ENCODE data around the gene RGL1. TPM values are rescaled to one million over a fixed set of nuclear protein-coding genes. Genes with fewer than 3 reads are reported as not detected.

The RGL1 gene
- total RNA-seq, 1 experiment from 2014 or later: 4.8 TPM

DNA sequence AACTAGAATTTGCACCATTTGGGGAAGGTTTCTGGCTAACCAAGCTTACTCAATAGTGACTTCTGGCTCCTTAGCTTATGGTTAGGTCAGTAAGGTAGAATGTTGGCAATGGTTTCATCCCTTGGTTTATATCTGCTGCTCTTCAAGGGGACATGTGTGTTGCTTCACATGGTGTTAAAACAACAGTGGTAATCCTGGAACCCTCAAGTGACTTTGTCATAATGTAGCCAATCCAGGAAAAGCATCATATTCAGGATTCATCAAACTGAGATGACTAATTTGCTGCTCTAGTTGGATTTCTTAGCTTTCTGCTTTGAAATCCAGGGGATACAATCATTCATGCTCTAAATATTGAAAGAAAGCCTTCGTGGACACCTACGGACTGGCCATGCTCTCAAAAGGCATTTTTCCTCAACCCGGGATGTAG lies 108.7 kb downstream of the RGL1 start:
- Mint-ChIP-seq H3K9me3 (ENCODE audit: low read depth, unreplicated experiment) (no peaks in the 10 kb centered on the region), H3K36me3 (ENCODE audit: insufficient read depth, unreplicated experiment) (no peaks in the 10 kb centered on the region), H3K4me1 (ENCODE audit: low read depth, unreplicated experiment) (peaks cover 24% of the 10 kb centered on the region), H3K4me3 (ENCODE audit: low read depth, unreplicated experiment) (no peak overlapping the region), H3K27me3 (ENCODE audit: unreplicated experiment) (no peaks in the 10 kb centered on the region), H3K27ac (ENCODE audit: unreplicated experiment) (no peak overlapping the region)
- TF ChIP-seq, protein P1, sequence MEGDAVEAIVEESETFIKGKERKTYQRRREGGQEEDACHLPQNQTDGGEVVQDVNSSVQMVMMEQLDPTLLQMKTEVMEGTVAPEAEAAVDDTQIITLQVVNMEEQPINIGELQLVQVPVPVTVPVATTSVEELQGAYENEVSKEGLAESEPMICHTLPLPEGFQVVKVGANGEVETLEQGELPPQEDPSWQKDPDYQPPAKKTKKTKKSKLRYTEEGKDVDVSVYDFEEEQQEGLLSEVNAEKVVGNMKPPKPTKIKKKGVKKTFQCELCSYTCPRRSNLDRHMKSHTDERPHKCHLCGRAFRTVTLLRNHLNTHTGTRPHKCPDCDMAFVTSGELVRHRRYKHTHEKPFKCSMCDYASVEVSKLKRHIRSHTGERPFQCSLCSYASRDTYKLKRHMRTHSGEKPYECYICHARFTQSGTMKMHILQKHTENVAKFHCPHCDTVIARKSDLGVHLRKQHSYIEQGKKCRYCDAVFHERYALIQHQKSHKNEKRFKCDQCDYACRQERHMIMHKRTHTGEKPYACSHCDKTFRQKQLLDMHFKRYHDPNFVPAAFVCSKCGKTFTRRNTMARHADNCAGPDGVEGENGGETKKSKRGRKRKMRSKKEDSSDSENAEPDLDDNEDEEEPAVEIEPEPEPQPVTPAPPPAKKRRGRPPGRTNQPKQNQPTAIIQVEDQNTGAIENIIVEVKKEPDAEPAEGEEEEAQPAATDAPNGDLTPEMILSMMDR (IDR thresholded peaks at IDR 0.05; ENCODE audit: unreplicated experiment): no peak
- no TSS peak for BruUV-seq (replicated peaks)
- intact Hi-C loops (cut with micrococcal nuclease; ENCODE audit: unreplicated experiment): loop anchor here (10.0 kb wide), 2 partner anchors 109 to 229 kb away; partner anchors contain the start of gene RGL1
- DNase-seq: no peak
- CTCF ChIA-PET: interaction anchor here (1.6 kb wide), 1 partner anchor 258 kb away, joined by 3 read pairs; no protein-coding TSS in a partner anchor

DNA sequence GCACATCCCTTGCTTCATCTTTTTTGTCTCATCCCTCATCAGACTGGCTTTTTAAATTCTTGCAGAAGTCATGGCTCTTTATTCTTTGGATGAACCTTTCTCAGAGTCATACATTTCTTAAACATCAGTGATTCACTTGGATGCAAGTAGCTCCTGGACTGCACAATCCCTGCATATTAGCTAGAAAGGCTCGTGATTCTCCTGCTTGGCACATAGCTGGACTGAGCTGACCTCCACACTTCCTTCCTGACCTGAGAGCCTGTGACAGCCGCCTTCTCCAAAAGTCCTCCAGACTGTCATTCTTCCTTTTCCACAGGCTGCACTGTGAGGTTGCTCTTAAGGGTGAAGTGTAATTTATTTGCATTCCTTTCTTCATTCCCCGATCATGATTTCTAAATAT lies 109.4 kb downstream of the RGL1 start:
- no peaks in the 10 kb centered on the region for H3K36me3 Mint-ChIP-seq (ENCODE audit: insufficient read depth, unreplicated experiment)
- TF ChIP-seq, protein P1 (IDR thresholded peaks at IDR 0.05; ENCODE audit: unreplicated experiment): no peak
- no peak overlapping the region for H3K27ac Mint-ChIP-seq (ENCODE audit: unreplicated experiment)
- no peaks in the 10 kb centered on the region for H3K9me3 Mint-ChIP-seq (ENCODE audit: low read depth, unreplicated experiment)
- intact Hi-C loops (cut with micrococcal nuclease; ENCODE audit: unreplicated experiment): loop anchor here (10.0 kb wide), 2 partner anchors 109 to 229 kb away; partner anchors contain the start of gene RGL1
- CTCF ChIA-PET: interaction anchor here (0.9 to 2.6 kb wide), 3 partner anchors 229 to 841 kb away, joined by 3 to 27 read pairs (median 3); no protein-coding TSS in a partner anchor
- no peak for DNase-seq
- no peak overlapping the region for H3K4me3 Mint-ChIP-seq (ENCODE audit: low read depth, unreplicated experiment)
- no peaks in the 10 kb centered on the region for H3K27me3 Mint-ChIP-seq (ENCODE audit: unreplicated experiment)
- BruUV-seq (replicated peaks): no TSS peak
- H3K4me1 Mint-ChIP-seq (ENCODE audit: low read depth, unreplicated experiment): peaks cover 24% of the 10 kb centered on the region

DNA sequence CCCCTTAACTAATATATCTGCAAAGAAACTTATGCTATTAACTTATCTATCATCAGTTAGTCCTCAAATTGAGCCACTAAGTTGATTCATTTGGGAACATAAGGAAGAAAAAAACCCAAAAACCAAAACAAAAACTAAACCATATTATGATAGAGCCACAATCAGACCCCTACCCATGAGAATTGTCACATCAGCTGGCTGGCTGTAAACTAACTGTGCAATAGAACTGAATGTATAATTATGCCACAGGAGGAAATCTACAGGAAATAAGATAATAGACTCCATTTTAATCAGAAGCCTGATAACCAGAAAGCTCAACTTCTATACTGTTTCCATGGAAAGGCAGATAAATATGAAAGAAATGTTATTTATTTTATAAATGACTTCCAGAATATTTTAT lies 110.0 kb downstream of the RGL1 start:
- Mint-ChIP-seq H3K27me3 (ENCODE audit: unreplicated experiment) (no peaks in the 10 kb centered on the region), H3K36me3 (ENCODE audit: insufficient read depth, unreplicated experiment) (no peaks in the 10 kb centered on the region), H3K4me1 (ENCODE audit: low read depth, unreplicated experiment) (peaks cover 24% of the 10 kb centered on the region), H3K9me3 (ENCODE audit: low read depth, unreplicated experiment) (no peaks in the 10 kb centered on the region), H3K4me3 (ENCODE audit: low read depth, unreplicated experiment) (no peak overlapping the region), H3K27ac (ENCODE audit: unreplicated experiment) (no peak overlapping the region)
- no peak for DNase-seq
- TF ChIP-seq, protein P1 (IDR thresholded peaks at IDR 0.05; ENCODE audit: unreplicated experiment): no peak
- no TSS peak for BruUV-seq (replicated peaks)
- intact Hi-C loops (cut with micrococcal nuclease; ENCODE audit: unreplicated experiment): loop anchor here (10.0 kb wide), 2 partner anchors 110 to 230 kb away; partner anchors contain the start of gene RGL1
- CTCF ChIA-PET: interaction anchor here (0.9 to 2.6 kb wide), 5 partner anchors 33 to 841 kb away, joined by 3 to 67 read pairs (median 8); partner anchors contain the start of gene APOBEC4

DNA sequence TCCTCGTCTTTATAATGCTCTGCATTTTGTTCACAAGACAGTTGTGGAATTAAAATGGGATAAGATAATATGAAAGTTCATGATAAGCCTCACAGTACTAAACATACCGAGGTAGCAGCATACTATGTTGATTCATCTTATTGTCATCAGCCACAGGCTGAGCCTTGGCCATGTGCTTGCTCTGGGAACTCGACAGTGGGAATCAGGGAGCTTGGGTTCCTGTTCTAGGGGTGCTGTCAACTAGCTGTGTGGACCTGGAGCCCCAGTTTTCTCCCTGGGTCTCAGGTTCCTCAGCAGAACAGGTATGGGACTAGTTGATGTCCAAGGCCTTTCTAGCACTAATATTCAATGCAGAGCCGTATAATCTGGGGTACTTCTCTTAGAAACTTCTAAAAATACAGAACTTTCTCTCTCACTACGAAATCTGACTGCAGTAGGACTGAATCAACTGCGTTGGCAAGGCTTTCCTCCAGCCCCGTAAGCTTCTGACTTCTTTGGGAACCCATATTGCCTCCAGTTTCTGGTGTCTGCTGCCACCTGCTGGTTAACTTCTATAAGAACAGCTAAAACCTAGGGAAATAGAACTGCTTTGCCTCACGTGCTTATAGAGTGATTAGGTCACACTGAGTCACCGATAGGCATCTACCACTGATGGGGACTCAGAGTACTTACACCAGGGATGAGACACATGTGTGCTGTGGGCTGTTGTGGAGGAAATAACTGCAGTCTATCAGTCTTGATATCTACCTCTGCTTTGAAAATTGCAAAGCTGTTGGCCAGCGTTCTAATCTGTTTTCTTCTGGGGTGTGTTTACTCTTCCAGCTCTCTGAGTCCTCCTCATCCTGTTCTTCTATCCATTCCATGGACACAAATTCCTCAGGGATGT lies 110.9 kb downstream of the RGL1 start:
- DNase-seq: peak; percentile 87
- TF ChIP-seq, protein P1 (IDR thresholded peaks at IDR 0.05; ENCODE audit: unreplicated experiment): peak; percentile 81
- Mint-ChIP-seq H3K9me3 (ENCODE audit: low read depth, unreplicated experiment) (no peaks in the 10 kb centered on the region), H3K27me3 (ENCODE audit: unreplicated experiment) (no peaks in the 10 kb centered on the region), H3K27ac (ENCODE audit: unreplicated experiment) (peak overlapping the region; percentile 3), H3K36me3 (ENCODE audit: insufficient read depth, unreplicated experiment) (no peaks in the 10 kb centered on the region), H3K4me1 (ENCODE audit: low read depth, unreplicated experiment) (peaks cover 24% of the 10 kb centered on the region), H3K4me3 (ENCODE audit: low read depth, unreplicated experiment) (no peak overlapping the region)
- CTCF ChIA-PET: interaction anchor here (0.6 to 2.6 kb wide), 18 partner anchors 17 to 422 kb away, joined by 3 to 67 read pairs (median 4); partner anchors contain the start of genes APOBEC4 and ARPC5
- no TSS peak for BruUV-seq (replicated peaks)
- intact Hi-C loops (cut with micrococcal nuclease; ENCODE audit: unreplicated experiment): loop anchor here (1.0 to 10.0 kb wide), 3 partner anchors 111 to 261 kb away; partner anchors contain the start of gene RGL1
